A549 treated with AZD9567 at 1 μM for 4 hours (cell line): Measurements from ENCODE around the gene SYNPR. TPM values are rescaled to one million over a fixed set of nuclear protein-coding genes. Genes with fewer than 3 reads are reported as not detected.

Experiments
- total RNA-seq: library from RNA; stranded (reverse); fragments of 200-300 nt; extraction: Qiagen RNA extraction; gene quantifications from 5 replicates; pipeline ENCODE4 v1.2.3, GENCODE V29; 2022; ENCODE audit not compliant: insufficient read depth

SYNPR gene
- not detected in 5 replicates for total RNA-seq

DNA sequence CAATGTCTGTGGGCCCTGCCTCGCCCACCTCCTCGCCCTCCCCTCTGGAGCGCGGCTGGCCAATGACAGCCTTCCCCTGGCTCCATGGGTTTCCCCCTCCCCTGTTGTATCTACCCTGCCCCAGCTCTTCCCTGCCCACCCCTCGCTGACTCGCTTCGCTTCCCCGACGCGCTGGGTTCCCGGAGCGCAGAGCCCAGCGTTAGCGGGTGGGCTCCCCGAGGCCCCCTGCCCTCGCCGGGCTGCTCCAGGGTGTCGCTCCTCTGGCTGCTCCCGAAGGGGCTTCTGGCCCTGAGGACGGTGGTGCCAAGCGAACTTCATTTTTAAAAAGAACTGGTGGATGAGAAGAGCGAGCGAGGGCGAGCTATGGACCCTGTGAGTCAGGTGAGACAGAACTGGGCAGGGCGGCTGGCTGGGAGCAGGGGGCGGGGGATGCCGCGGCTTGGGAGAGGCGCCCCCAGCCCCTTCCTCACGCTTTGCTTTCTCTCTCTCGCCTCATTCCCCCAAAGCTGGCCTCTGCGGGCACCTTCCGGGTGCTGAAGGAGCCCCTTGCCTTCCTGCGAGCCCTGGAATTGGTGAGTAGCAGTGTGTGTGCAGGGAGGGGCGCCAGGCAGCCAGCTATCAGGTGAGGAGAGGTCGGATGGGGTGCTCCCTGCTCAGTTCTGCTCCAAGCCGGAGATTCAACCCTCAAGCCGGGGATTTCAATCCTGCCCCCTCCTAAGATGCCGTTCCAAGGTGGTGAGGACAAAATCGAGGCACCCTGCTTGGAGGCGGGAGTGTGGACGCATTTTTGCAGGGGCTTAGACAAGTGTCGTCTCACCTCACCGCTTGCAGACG is at the start of gene SYNPR:
Gene SYNPR, plus strand, starts transcription at position 138 of the 834 bp plus-strand sequence.

DNA sequence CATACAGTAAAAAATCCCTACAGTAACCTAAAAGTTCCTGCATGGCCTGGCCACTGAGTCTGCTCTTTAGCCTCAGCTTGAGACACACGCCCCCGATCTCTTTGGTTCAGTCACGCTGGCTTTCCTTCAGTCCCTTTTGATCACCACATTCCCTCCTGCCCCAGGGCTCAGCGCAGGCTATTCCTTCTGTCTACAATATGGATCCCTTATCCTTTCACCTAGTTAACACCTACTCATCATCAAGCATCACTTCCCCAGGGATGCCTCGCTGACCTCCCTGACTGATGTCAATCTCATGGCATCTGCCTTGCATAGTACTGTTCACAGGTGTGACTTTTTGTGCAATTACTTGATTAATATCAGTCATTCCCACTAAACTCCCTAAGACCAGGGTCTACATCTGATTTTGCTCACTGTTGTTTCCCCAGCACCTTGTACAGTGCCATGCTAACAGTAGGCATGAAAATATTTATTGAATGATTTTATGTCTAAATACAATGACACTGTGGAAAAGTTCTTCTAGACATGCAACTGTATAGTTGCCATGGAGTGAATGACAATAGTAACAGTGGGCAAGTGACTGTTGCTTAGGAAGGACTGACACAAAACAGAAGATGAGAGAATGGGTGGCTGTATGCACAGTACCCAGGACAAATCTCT is 374.1 kb downstream of the SYNPR start, which contains the start of gene SNTN:
Gene SNTN, plus strand, starts transcription at position 610 of the 660 bp plus-strand sequence. Its CDS starts 13 bp downstream, at position 623.

